Lower lobe of right lung (tissue), 2 donors: Measurements from ENCODE around the gene KIR3DL2. TPM values are rescaled to one million over a fixed set of nuclear protein-coding genes. Genes with fewer than 3 reads are reported as not detected.

Experiments used
- ATAC-seq, 2 donors: fragments of 200-7000 bp; cut with Tn5 transposase; one replicate each; pipeline ENCODE4 v1.9.1; 2020 to 2022; ENCODE audit warnings: mild to moderate bottlenecking in 2 of 2, moderate library complexity in 2 of 2
- DNase-seq: peaks from one replicate; pipeline ENCODE4 v3.0.0-alpha.2; 2020
- H3K27ac ChIP-seq: fragments of 200-600 bp; one replicate; pipeline ENCODE4 v1.8.0; 2022
- H3K27me3 ChIP-seq: fragments of 200-600 bp; one replicate; pipeline ENCODE4 v1.8.0; 2022; ENCODE audit warnings: low read depth
- H3K36me3 ChIP-seq: fragments of 200-600 bp; one replicate; pipeline ENCODE4 v1.8.0; 2022; ENCODE audit warnings: mild to moderate bottlenecking
- H3K4me1 ChIP-seq: fragments of 200-600 bp; one replicate; pipeline ENCODE4 v1.8.0; 2022
- H3K4me3 ChIP-seq: fragments of 200-600 bp; one replicate; pipeline ENCODE4 v1.8.0; 2022; ENCODE audit warnings: mild to moderate bottlenecking
- H3K9me3 ChIP-seq: fragments of 200-600 bp; one replicate; pipeline ENCODE4 v1.8.0; 2022
- intact Hi-C: fragments of 100-400 bp; cut with DNase I; formaldehyde crosslinking; loops from one replicate; pipeline ENCODE4 v1.11.0; 2022
- total RNA-seq: library from RNA; stranded (reverse); fragmentation: NEBNext Ultra II Directional; extraction: Animal tissue kit (Norgen Biotek cat#: 25700); gene quantifications from one replicate; pipeline ENCODE4 v1.2.1, GENCODE V29; 2021
- TF ChIP-seq, protein P1 (sequence below): fragments of 200-600 bp; IDR thresholded peaks from one replicate; pipeline ENCODE4 v1.8.0; 2022; ENCODE audit warnings: antibody characterized with exemption, mild to moderate bottlenecking
- donor health status: DM: no; HTN: yes; CAD: no; lungs with severe emphysema.

KIR3DL2 gene
- total RNA-seq, 1 donor from 2014 or later: not detected

DNA sequence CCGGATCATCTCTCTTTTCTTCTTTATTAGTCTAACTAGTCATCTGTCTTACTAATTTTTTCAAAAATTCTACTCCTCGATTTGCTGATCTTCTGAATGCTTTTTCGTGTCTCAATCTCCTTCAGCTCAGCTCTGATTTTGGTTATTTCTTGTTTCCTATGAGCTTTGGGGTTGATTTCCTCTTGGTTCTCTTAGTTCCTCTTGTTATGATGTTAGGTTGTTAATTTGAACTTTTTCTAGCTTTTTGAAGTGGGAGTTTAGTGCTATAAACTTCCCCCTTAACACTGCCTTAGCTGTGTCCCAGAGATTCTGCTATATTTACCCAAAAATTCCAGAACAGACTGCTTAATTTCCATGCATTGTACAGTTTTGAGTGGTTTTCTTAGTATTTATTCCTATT lies 27.2 kb downstream of the KIR3DL2 start:
- no peak for ATAC-seq
- Histone ChIP-seq H3K27ac (no peak overlapping the region), H3K9me3 (no peaks in the 10 kb centered on the region), H3K4me3 (no peak overlapping the region), H3K36me3 (no peaks in the 10 kb centered on the region), H3K27me3 (peaks cover 8% of the 10 kb centered on the region), H3K4me1 (no peaks in the 10 kb centered on the region)
- no peak for DNase-seq
- intact Hi-C loops: no loop called here
- TF ChIP-seq, protein P1, sequence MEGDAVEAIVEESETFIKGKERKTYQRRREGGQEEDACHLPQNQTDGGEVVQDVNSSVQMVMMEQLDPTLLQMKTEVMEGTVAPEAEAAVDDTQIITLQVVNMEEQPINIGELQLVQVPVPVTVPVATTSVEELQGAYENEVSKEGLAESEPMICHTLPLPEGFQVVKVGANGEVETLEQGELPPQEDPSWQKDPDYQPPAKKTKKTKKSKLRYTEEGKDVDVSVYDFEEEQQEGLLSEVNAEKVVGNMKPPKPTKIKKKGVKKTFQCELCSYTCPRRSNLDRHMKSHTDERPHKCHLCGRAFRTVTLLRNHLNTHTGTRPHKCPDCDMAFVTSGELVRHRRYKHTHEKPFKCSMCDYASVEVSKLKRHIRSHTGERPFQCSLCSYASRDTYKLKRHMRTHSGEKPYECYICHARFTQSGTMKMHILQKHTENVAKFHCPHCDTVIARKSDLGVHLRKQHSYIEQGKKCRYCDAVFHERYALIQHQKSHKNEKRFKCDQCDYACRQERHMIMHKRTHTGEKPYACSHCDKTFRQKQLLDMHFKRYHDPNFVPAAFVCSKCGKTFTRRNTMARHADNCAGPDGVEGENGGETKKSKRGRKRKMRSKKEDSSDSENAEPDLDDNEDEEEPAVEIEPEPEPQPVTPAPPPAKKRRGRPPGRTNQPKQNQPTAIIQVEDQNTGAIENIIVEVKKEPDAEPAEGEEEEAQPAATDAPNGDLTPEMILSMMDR: no peak

DNA sequence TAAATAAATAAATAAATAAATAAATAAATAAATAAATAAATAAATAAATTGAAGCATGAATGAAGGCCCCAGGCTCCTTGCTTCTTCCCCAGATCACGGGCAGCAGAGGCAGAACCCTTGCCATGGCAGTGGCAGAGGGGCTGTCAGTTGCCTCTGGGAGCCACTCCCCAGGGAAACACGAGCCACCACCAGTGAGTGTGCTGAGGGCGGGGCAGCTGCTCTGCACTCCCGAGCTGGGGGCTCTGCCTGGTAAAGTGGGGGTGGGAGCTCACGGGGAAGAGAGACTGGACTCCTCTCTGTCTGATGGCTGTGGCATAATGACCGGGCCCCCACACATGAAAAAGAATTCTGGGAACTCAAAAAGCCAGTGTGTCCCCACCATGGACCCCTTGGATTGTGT lies 31.6 kb downstream of the KIR3DL2 start:
- TF ChIP-seq, protein P1: no peak
- Histone ChIP-seq H3K4me1 (no peaks in the 10 kb centered on the region), H3K27ac (no peak overlapping the region), H3K27me3 (peaks cover 21% of the 10 kb centered on the region), H3K9me3 (no peaks in the 10 kb centered on the region), H3K36me3 (no peaks in the 10 kb centered on the region), H3K4me3 (no peak overlapping the region)
- no peak for DNase-seq
- no peak for ATAC-seq
- intact Hi-C loops: no loop called here

DNA sequence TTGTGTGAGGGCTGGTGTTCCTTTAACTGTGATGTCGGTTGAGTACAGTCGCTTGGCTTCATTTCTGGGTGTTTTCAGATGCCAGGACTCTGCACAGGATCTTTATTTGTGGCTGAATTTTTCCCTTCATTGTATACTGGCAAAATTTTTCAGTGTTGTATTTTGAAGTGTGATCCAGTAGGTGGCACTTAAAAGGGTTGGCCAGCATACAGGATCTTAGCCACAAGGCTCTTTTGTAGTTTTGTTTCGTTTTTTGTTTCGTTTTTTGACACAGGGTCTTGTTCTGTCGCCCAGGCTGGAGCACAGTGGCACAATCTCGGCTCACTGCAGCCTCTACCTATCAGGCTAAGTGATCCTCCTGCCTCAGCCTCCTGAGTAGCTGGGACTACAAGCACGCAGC lies 32.5 kb downstream of the KIR3DL2 start:
- TF ChIP-seq, protein P1: no peak
- H3K27me3 ChIP-seq: peaks cover 28% of the 10 kb centered on the region
- no peaks in the 10 kb centered on the region for H3K9me3 ChIP-seq
- H3K36me3 ChIP-seq: no peaks in the 10 kb centered on the region
- intact Hi-C loops: no loop called here
- H3K4me1 ChIP-seq: no peaks in the 10 kb centered on the region
- H3K4me3 ChIP-seq: no peak overlapping the region
- ATAC-seq (no peak), DNase-seq (no peak)
- no peak overlapping the region for H3K27ac ChIP-seq

DNA sequence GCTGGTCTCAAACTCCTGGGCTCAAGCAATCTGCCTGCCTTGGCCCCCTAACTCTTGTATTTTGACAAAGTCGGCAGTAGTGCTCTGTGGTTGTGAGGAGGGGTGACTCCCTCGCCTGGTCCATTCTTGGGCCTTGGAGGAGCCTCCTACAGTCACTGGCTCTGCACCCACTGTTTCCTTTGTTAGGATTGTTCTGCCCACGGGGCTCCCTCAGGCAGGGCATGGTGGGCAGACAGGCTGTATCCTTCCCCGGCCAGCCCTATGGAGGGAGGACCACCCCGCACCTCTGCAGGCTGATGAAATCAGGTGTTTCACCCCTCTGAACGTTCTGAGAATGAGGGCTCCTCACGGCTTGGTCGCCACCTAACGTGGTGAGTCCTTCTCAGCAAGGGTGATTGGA lies 33.0 kb downstream of the KIR3DL2 start:
- no peak for ATAC-seq
- H3K4me1 ChIP-seq: no peaks in the 10 kb centered on the region
- no peak overlapping the region for H3K4me3 ChIP-seq
- no peaks in the 10 kb centered on the region for H3K9me3 ChIP-seq
- no peaks in the 10 kb centered on the region for H3K36me3 ChIP-seq
- intact Hi-C loops: no loop called here
- TF ChIP-seq, protein P1: no peak
- DNase-seq: no peak
- H3K27ac ChIP-seq: no peak overlapping the region
- peaks cover 28% of the 10 kb centered on the region for H3K27me3 ChIP-seq

DNA sequence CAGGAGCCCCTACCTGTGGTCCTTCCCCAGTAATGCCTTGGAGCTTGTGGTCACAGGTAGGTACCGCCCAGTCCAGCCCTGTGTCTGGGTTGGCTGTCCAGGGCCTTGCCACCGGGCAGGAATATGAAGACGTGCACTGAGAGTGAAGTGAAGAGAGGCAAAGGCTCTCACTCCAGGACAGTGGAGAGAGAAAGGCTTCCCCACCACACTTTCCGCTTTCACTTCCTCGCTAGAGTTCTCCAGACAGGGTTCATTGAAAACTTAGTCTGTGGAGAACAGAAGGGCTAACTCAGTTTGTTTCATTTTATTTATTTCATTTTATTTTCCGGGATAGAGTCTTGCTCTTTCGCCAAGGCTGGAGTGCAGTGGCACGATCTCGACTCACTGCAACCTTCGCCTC lies 38.0 kb downstream of the KIR3DL2 start:
- TF ChIP-seq, protein P1: no peak
- no peak overlapping the region for H3K27ac ChIP-seq
- no peaks in the 10 kb centered on the region for H3K4me1 ChIP-seq
- ATAC-seq (no peak), DNase-seq (no peak)
- H3K27me3 ChIP-seq: peaks cover 19% of the 10 kb centered on the region
- no peaks in the 10 kb centered on the region for H3K36me3 ChIP-seq
- no peak overlapping the region for H3K4me3 ChIP-seq
- intact Hi-C loops: no loop called here
- H3K9me3 ChIP-seq: no peaks in the 10 kb centered on the region

DNA sequence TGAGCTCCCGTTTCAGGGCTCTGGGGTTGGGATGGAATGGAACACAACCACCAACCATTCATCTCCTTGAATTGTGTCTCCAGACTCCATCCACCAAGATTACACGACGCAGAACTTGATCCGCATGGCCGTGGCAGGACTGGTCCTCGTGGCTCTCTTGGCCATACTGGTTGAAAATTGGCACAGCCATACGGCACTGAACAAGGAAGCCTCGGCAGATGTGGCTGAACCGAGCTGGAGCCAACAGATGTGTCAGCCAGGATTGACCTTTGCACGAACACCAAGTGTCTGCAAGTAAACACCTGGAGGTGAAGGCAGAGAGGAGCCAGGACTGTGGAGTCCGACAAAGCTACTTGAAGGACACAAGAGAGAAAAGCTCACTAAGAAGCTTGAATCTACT lies 39.3 kb downstream of the KIR3DL2 start:
- Histone ChIP-seq H3K27ac (no peak overlapping the region), H3K4me3 (no peak overlapping the region), H3K4me1 (no peaks in the 10 kb centered on the region), H3K27me3 (peaks cover 10% of the 10 kb centered on the region), H3K36me3 (no peaks in the 10 kb centered on the region), H3K9me3 (no peaks in the 10 kb centered on the region)
- TF ChIP-seq, protein P1: no peak
- ATAC-seq (no peak), DNase-seq (no peak)
- intact Hi-C loops: no loop called here
